NCI-H128 (cell line): Measurements from ENCODE around the gene RACK1.
"Not testable (repeated sequence)": the region's sequence is repeated elsewhere in the genome, so short reads cannot be mapped to it uniquely, and the experiment has no call there.

Source experiments
- DNase-seq: peaks from one replicate; lab custom pipeline; 2025; ENCODE audit not compliant: unreplicated experiment; lab: John Stamatoyannopoulos, UW

Gene RACK1

GRCh38 chr5:181243564-181244343 is at the start of gene RACK1:
Gene RACK1, minus strand, starts transcription at chr5:181243906. Its CDS starts 106 bp downstream, at chr5:181243800.
- no peak for DNase-seq

- not testable (repeated sequence) for DNase-seq
These were observed 43.6 kb upstream of the RACK1 start for GRCh38 chr5:181287331-181287730.

DNA sequence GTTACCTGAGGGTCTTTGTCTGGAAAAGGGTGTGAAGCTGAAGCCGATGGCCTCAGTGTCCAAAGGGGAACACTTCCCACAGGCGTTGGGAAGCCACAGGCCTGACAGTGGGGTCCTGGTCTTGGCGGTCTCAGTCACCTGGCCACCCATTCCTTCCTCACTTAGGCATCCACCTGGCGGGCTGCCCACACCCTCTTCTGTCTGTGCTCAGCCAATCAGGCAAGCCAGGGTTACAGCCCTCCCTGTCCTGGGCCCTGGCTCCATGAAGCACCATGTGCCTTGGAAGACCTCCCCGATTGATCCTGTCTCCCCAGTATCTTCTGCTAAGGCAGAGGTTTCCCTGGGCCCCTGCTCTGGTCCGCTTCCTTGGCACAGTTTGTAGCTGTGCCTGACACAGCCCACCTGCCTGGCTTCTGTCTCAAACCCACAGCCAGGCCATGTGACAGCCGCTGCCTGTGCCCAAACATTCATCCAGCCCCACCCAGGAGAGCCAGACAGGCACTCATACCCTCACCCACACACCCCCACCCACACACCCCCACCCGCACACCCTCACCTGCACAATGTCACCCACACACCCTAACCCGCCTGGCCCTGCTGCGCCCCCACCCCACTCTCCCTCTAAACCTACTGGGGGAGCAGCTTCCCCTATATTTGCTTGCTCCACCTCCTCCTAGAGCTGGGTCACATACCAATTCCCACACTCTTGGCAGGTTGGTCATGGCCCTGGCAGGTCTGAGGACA is 42.4 kb upstream of the RACK1 start:
- not testable (repeated sequence) for DNase-seq

DNA sequence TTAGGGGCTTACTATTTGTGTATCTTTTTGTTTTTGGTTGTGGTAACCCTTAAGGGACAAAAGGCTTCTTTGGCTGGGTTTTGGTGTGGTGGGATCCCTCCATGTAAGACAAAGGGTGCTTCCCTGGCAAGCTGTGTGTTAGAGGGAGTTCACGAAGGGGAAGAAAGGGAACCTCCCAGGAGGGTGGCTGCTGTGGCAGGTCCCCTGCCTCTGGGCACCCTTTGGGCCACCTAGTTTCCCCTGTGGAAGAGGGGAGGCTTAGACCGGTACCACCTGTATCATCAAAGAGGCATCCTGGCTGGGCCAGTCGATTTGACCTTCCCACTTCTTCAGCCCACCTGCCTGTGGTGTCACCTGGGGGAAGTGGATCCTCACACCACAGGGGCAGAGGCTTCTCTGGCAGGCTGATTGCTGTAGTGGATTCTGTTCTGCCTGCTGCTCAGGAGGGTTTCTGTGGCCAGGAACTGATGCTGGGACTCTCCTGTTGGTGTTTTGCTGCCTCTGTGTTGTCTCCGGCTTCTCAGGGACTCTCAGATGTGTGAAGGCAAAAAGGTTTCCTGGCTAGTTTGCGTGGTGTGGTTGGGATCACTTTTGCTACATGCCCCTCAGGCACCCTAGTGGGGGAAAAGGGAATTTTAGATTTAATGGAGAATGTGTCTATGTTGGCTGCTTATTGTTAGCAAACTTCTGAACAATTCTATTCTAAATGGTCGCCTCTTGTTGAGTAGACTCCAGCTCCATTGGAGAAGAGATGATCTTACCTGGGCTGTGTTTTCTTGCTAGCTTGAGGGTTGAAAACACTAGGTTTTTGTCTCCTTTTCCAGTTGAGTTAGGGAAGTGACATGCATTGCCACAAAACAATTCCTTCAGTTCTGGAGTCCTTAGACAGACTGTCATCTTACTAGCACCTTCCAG is 40.4 kb upstream of the RACK1 start:
- not testable (repeated sequence) for DNase-seq

GRCh38 chr5:181283347-181283746 is 39.6 kb upstream of the RACK1 start:
- DNase-seq: no peak

DNA sequence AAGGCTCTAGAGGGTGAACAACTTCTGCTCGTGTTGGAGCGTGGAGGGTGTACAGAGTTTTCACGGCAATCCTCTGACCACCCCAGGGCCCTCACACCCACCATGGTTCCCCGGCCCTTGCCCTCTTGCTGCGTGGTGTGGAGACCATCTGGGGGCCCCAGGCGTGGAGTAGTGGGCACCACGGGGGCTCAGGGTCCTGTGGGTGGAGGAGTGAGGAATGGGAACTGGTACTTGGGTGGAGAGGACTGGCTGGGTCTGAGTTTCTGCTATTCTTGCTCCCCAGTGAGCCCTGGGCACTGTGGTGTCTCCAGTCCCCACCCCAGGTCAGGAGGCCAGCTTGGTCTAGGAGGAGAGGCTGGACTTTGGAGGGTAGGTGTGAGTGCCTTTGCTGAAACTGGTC is 39.2 kb upstream of the RACK1 start:
- DNase-seq: no peak

DNA sequence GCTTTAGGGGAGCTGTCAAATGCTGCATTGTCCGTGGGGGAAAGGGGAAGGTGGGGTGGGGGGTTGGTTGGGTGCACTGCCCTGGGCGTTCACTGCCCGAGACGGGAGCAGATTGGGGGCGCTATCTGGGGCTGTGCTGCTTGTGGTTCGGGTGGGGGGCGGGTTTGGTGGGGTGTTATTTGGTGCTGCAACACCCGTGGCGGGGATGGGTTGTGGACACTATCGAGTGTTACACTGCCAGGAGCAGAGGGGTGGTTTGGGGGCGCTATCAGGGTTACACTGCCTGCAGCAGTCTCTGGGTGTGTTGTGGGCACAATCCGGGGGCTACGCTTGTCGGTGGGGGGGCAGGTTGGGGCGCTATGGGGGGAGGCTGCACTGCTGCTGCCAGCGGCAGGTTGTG is 38.7 kb upstream of the RACK1 start:
- DNase-seq: not testable (repeated sequence)

- DNase-seq: no peak
These were observed 38.2 kb upstream of the RACK1 start for GRCh38 chr5:181281984-181282316.

GRCh38 chr5:181281077-181281983 is 37.6 kb upstream of the RACK1 start:
- DNase-seq: no peak

DNA sequence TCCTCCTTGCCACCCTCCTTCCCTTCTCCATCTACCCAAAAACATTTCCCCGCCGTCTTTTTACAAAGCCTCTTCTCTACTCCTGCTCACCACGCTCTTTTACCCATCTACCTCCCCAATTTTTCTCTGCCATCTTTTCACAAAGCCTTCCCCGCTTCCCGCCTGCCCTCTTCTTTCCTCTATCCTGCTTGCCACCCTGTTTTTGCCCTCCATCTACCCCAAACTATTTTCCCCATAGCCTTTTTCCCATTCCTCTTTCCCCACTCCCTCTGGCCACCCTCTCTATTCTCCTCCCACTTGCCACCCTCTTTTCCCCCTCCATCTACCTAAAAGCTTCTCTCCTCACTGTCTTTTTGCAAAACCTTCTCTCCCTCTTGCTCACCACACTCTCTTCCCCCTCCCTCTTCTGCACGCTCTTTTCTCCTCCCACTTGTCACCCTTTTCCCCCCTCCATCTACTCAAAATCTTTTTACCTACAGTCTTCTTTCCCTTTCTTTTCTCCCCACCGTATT is 36.6 kb upstream of the RACK1 start:
- no peak for DNase-seq

- DNase-seq: not testable (repeated sequence)
These were observed 29.7 kb upstream of the RACK1 start for GRCh38 chr5:181273433-181273744.

- no peak for DNase-seq
These were observed 27.4 kb upstream of the RACK1 start for GRCh38 chr5:181271081-181271480.

- not testable (repeated sequence) for DNase-seq
These were observed 24.2 kb upstream of the RACK1 start for GRCh38 chr5:181267907-181268306.

GRCh38 chr5:181267291-181267904 is 23.7 kb upstream of the RACK1 start:
- DNase-seq: not testable (repeated sequence)

DNA sequence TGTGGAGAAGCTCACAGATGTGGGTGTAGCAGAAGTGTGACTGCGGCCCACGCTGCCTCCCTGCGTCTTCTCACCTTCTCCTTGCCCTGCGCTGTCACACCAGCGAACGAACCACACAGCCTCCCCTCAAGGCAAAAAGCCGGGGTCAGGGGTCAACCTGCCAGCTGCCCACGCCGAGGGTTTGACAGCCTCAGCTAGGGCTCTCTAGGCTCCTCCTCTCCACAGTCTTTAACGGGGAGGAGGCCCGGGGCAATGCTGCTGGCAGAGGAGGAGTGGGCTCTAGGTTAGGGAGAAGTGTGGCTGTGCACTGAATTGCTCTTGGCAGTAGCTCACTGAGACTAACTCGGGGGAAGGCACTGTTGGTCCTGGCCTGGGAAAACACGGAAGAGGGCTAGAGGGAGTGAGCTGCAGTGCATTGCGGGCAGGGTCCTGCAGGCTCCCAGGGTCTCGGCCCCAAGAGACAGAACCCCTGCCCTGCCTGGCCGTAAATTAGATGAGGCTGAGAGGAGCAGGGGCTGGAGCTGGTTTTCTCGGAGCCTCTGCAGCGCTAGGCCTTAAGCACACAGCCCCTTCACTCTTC is 21.5 kb upstream of the RACK1 start:
- no peak for DNase-seq

GRCh38 chr5:181263633-181264032 is 19.9 kb upstream of the RACK1 start:
- no peak for DNase-seq

DNA sequence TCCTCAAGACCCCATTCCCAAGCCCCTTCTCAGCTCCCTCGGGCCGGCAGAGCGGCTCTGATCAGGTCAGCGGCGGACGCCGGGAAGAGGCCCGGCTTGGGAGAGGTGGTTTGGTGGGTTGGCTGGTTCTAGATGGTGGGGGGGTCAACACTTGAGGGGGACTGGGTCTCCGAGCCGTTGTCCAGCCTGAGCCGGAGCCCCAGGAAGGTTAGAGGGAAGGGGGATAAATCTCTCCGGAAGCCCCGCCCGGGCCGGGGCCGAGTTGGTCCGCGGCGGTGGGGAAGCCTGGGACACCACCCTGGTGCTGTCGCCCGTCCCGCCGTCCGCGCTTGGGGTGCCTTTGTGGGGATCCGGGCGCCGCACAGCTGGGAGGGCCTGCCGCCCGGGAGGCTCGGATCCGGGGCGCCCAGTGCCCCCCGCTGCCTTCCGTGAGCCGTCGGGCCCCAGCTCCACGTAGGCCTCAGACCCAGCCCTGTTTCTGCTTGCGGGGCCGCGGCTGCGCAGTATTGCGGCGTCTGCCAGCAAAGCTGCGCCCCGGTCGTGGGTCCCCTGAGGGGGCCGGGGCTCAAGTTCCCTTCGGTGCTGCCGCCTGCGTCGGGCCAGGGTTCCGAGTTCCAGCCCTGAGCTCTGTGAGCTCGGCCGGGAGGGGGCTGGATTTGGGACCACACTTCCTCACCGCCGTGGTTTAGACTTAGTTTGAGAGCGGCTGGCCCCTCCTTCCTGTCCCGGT is 17.8 kb upstream of the RACK1 start:
- DNase-seq: no peak

DNA sequence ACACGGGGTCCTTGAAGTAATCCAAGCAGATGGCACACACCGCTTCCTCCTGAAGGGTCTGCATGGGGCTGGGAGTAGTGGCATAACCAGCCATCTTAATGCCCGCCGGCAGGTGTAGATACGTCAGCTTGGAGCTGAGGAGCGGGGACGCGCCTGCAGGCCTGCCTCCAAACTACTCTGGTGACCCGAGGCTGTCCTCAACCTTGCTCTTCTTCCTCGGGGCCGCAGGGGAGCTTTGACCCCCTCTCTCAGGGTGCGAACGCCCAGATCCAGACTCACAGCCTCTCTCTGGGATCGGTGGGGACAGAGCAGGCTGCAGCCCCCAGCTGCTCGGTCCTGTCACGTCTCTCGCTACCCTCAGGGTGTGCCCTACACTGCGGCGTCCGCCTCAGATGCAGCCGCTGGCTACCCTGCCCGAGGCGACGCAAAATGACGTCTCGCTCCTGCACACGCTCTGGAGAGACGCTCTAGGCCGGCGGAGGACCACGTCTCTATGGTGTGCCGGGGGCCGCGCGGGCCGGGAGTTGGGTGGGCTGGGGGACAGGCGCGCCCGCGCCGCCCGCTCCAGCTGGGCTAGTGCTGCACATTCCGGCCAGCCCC is 17.1 kb upstream of the RACK1 start, which contains the start of gene TRIM52:
TSS of gene TRIM52 (minus strand) at position 424 of the 600 bp plus-strand sequence. CDS start at position 94, 330 bp downstream.
- no peak for DNase-seq
